Suprapubic skin (tissue), 3 donors: ENCODE results near the gene ZNF436.

Source experiments
- CTCF ChIP-seq, 2 donors: fragments of 200-600 bp in 1 of 2; fragments of 450-650 bp in 1 of 2; sonication (generic) in 1 of 2; IDR thresholded peaks; one replicate each; pipeline ENCODE4 v1.5.1; 2016 to 2019; ENCODE audit warnings: antibody characterized with exemption in 2 of 2, mild to moderate bottlenecking in 1 of 2, moderate library complexity in 1 of 2
- EP300 ChIP-seq: sonication (generic); formaldehyde crosslinking; IDR thresholded peaks from one replicate; pipeline ENCODE4 v1.6.1; 2017; ENCODE audit warnings: antibody characterized with exemption

- no peak for TF ChIP-seq CTCF (IDR thresholded peaks at IDR 0.05)
- no peak for TF ChIP-seq EP300
These were observed 27.5 kb downstream of the ZNF436 start for GRCh38 chr1:23341931-23342692.
